Measurements from ENCODE around the gene REXO4. TPM values are rescaled to one million over a fixed set of nuclear protein-coding genes. Genes with fewer than 3 reads are reported as not detected.

Gene REXO4
- total and polyA plus RNA-seq, 9 of the 15 experiments (the other 6 are each of a cell fraction or from before 2014, with no cell fraction given): 3.4 to 72.9 (median 31.1) TPM

DNA sequence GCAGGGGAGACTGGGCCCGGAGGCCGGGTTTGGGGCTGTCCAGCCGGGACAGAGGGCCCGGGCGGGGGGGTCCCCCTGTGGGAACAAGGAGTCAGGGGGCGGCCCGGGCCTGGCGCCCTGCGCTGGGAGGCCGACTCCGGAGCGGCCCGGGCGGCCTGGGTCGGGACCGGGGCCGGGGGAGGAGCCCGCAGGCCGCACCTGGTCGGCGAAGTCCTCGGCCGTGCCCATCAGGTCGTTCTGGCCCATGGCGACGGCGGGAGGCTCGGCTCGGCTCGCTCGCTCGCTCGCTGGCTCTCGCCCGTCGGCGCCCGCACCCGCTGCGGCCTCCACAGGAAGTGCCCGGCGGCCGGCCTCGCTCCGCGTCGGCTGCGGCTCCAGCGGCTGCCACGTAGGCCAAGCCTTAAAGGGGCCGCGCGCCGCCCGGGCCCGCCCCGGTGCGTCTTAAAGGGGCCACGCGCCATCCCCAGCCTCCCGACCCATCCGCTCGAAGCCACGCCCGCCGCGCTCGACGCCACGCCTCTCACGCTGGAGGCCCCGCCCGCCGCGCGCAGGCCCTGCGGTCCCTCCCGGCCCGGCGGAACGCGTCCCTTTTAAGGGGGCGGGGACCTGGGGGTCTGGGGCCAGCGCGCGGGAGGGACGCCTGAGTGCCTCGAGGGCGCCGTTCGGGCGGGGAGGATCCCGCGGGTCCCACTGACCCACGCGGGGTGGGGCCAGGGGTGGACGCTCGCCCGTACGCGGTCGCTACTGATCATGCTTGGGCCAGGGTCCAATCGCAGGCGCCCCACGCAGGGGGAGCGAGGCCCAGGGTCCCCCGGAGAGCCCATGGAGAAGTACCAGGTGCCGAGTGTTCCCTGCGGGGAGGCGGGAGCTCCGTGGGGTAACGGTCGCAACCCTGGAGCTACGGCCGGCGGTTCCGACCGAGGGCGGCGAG lies 41.8 kb downstream of the REXO4 start, which contains the start of the genes STKLD1 and SURF4 (continued):
- peak; percentile 28; the same call in 1 of the 2 replicates for TF ChIP-seq CEBPG (CRISPR knock-in tag; IDR thresholded peaks at IDR 0.05)
- no peak for TF ChIP-seq CEBPG (tag; conservative IDR thresholded peaks at IDR 0.05 in 1 of 2, IDR thresholded peaks at IDR 0.05 in 1 of 2)
- TF ChIP-seq CBX5 (IDR thresholded peaks at IDR 0.05; ENCODE audit: borderline replicate concordance, low read depth): no peak
- TF ChIP-seq SP1 (CRISPR knock-in tag; IDR thresholded peaks at IDR 0.05): peak; percentile 94
- no peak for TF ChIP-seq ZNF583 (CRISPR knock-in tag; IDR thresholded peaks at IDR 0.05)
- peak; percentile 98 for TF ChIP-seq L3MBTL2 (IDR thresholded peaks at IDR 0.05)
- no peak for TF ChIP-seq NFRKB (IDR thresholded peaks at IDR 0.05; ENCODE audit: low read depth)
- no peak for TF ChIP-seq DACH1 (IDR thresholded peaks at IDR 0.05; ENCODE audit: partially characterized antibody)
- TF ChIP-seq TOE1 (IDR thresholded peaks at IDR 0.05; ENCODE audit: borderline replicate concordance): peak; percentile 84; the same call in 1 of the 2 replicates
- TF ChIP-seq TOE1 (CRISPR knock-in tag; IDR thresholded peaks at IDR 0.05; ENCODE audit: borderline replicate concordance, low read depth): no peak
- peak; percentile 91; the same call in 1 of the 2 replicates for TF ChIP-seq TGIF2 (CRISPR knock-in tag; IDR thresholded peaks at IDR 0.05)
- no peak for TF ChIP-seq PPARD (CRISPR knock-in tag; IDR thresholded peaks at IDR 0.05)
- TF ChIP-seq, protein P1, sequence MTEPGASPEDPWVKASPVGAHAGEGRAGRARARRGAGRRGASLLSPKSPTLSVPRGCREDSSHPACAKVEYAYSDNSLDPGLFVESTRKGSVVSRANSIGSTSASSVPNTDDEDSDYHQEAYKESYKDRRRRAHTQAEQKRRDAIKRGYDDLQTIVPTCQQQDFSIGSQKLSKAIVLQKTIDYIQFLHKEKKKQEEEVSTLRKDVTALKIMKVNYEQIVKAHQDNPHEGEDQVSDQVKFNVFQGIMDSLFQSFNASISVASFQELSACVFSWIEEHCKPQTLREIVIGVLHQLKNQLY (CRISPR knock-in tag; conservative IDR thresholded peaks at IDR 0.05): no peak
- TF ChIP-seq STAT5A (IDR thresholded peaks at IDR 0.05; ENCODE audit: borderline replicate concordance, low read length): no peak
- TF ChIP-seq MAFF (IDR thresholded peaks at IDR 0.05; ENCODE audit: low read length): no peak
- TF ChIP-seq TEAD2 (tag; IDR thresholded peaks at IDR 0.05): no peak
- TF ChIP-seq, protein P2, sequence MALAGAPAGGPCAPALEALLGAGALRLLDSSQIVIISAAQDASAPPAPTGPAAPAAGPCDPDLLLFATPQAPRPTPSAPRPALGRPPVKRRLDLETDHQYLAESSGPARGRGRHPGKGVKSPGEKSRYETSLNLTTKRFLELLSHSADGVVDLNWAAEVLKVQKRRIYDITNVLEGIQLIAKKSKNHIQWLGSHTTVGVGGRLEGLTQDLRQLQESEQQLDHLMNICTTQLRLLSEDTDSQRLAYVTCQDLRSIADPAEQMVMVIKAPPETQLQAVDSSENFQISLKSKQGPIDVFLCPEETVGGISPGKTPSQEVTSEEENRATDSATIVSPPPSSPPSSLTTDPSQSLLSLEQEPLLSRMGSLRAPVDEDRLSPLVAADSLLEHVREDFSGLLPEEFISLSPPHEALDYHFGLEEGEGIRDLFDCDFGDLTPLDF (CRISPR knock-in tag; IDR thresholded peaks at IDR 0.05): peak; percentile 50
- no peak for TF ChIP-seq SMC3 (conservative IDR thresholded peaks at IDR 0.05; ENCODE audit: insufficient read depth, low read depth, low read length)
- TF ChIP-seq RHOXF2B (CRISPR knock-in tag; conservative IDR thresholded peaks at IDR 0.05): no peak
- TF ChIP-seq BCL6 (CRISPR knock-in tag; IDR thresholded peaks at IDR 0.05): no peak
- TF ChIP-seq CHD1 (IDR thresholded peaks at IDR 0.05; ENCODE audit: low read length): no peak
- TF ChIP-seq HMG20A (CRISPR knock-in tag; conservative IDR thresholded peaks at IDR 0.05): no peak
- TF ChIP-seq SMARCE1 (IDR thresholded peaks at IDR 0.05): no peak
- TF ChIP-seq ZNF830 (CRISPR knock-in tag; IDR thresholded peaks at IDR 0.05): no peak
- no peak for TF ChIP-seq ZNF165 (CRISPR knock-in tag; IDR thresholded peaks at IDR 0.05; ENCODE audit: borderline replicate concordance)
- TF ChIP-seq RBM34 (IDR thresholded peaks at IDR 0.05; ENCODE audit: borderline replicate concordance, insufficient read depth, low read length): no peak
- peak in 1 of 2 experiments; percentile 71; a peak in 2 of 4 replicates for TF ChIP-seq HDAC1 (IDR thresholded peaks at IDR 0.05)
- TF ChIP-seq, protein P3, sequence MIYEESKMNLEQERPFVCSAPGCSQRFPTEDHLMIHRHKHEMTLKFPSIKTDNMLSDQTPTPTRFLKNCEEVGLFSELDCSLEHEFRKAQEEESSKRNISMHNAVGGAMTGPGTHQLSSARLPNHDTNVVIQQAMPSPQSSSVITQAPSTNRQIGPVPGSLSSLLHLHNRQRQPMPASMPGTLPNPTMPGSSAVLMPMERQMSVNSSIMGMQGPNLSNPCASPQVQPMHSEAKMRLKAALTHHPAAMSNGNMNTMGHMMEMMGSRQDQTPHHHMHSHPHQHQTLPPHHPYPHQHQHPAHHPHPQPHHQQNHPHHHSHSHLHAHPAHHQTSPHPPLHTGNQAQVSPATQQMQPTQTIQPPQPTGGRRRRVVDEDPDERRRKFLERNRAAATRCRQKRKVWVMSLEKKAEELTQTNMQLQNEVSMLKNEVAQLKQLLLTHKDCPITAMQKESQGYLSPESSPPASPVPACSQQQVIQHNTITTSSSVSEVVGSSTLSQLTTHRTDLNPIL (CRISPR knock-in tag; IDR thresholded peaks at IDR 0.05): no peak
